Upper lobe of left lung (tissue), 4 donors: Measurements from ENCODE around the gene RALGAPA2.

Experiments used
- CTCF ChIP-seq, 6 experiments: fragments of 450-650 bp in 4 of 6; fragments of 200-600 bp in 2 of 6; sonication (generic) in 2 of 6; IDR thresholded peaks; one replicate each; pipeline ENCODE4 v1.5.1; 2016 to 2019; ENCODE audit warnings: antibody characterized with exemption in 6 of 6
- POLR2A ChIP-seq, 4 donors: fragments of 450-650 bp; IDR thresholded peaks; one replicate each; pipeline ENCODE4 v1.5.1; 2016 to 2017; ENCODE audit warnings: antibody characterized with exemption in 4 of 4, mild to moderate bottlenecking in 2 of 4
- POLR2AphosphoS5 ChIP-seq, 2 donors: sonication (generic); formaldehyde crosslinking; IDR thresholded peaks; one replicate each; pipeline ENCODE4 v1.5.1; 2017; ENCODE audit warnings: antibody characterized with exemption in 2 of 2

GRCh38 chr20:20454850-20455627 is 257.4 kb downstream of the RALGAPA2 start:
- no peak for TF ChIP-seq CTCF (IDR thresholded peaks at IDR 0.05)
- no peak for TF ChIP-seq POLR2A (IDR thresholded peaks at IDR 0.05)
- TF ChIP-seq POLR2AphosphoS5 (IDR thresholded peaks at IDR 0.05) = no peak
